GM21360 (cell line): ENCODE results near the gene MUC4.
"Not testable (repeated sequence)": the region's sequence is repeated elsewhere in the genome, so short reads cannot be mapped to it uniquely, and the experiment has no call there.

Experiments
- ATAC-seq: cut with Tn5 transposase; IDR thresholded peaks from one replicate; pipeline ENCODE4 v1.9.1; 2021; ENCODE audit warnings: mild to moderate bottlenecking, moderate library complexity; ENCODE audit not compliant: unreplicated experiment

MUC4 gene

GRCh38 chr3:195744437-195744836 lies 67.3 kb downstream of the MUC4 start:
- no peak for ATAC-seq

- ATAC-seq, result no peak
These were observed 72.1 kb downstream of the MUC4 start for GRCh38 chr3:195739561-195740111.

- no peak for ATAC-seq
These were observed 73.3 kb downstream of the MUC4 start for GRCh38 chr3:195738274-195739044.

DNA sequence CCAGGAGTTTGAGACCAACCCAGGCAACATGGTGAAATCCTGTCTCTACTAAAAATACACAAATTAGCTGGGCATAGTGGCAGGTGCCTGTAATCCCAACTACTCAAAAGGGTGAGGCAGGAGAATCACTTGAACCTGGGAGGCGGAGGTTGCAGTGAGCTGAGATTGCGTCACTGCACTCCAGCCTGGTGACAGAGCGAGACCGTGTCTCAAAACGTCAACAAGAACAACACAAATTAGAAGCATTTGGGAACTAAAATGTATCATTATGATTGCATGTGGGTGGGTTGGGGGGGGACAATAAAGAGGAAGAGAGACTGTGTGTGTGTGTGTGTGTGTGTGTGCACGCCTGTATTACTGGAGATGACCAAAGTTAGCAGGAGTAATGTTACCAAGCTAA lies 73.9 kb downstream of the MUC4 start:
- not testable (repeated sequence) for ATAC-seq

DNA sequence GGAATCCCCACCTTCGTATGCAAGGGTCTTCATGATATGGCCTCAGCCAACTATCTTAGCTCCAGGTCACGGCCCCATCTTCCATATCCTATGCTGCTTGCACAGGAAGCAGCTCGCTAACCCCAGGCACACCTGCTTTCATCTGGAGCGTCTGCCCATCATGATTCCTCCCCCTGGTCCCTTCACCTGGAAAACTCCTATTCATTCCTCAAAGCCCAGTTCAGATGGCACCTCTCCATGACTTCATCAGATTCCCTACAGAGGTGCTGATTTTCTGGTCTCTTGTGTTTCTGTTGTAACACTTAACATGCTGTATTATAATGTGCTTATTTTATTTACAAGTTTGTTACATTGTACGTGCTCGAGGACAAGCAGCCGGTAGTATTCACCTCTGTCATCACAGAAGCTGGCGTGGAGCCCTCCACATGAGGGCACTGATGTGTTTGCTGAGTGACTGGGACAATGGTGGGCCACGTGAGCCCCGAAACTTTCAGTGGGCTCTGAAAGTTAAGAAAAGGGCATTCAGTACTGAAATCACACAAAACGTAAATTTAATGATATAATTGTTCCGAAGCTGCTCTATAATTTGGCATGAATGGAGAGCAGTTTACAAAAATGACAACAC lies 74.8 kb downstream of the MUC4 start:
- no peak for ATAC-seq

GRCh38 chr3:195735036-195735695 lies 76.6 kb downstream of the MUC4 start:
- ATAC-seq, result no peak

DNA sequence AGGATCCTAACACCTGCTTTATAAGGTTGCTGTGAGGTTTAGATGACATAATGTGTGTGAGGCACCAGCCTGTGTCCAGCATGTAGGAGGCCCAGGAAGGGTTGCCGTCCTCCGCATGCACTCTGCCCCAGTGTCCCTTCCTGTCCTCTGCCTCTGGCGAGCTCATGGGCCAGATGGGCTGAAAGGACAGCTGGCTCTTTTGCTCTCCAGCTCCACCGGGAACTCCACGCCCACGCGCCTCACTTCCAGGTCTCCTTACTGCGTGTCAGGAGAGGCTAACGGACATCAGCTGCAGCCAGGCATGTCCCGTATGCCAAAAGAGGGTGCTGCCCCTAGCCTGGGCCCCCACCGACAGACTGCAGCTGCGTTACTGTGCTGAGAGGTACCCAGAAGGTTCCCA lies 78.8 kb downstream of the MUC4 start:
- ATAC-seq, result no peak

GRCh38 chr3:195731356-195731905 lies 80.3 kb downstream of the MUC4 start:
- ATAC-seq, result no peak

DNA sequence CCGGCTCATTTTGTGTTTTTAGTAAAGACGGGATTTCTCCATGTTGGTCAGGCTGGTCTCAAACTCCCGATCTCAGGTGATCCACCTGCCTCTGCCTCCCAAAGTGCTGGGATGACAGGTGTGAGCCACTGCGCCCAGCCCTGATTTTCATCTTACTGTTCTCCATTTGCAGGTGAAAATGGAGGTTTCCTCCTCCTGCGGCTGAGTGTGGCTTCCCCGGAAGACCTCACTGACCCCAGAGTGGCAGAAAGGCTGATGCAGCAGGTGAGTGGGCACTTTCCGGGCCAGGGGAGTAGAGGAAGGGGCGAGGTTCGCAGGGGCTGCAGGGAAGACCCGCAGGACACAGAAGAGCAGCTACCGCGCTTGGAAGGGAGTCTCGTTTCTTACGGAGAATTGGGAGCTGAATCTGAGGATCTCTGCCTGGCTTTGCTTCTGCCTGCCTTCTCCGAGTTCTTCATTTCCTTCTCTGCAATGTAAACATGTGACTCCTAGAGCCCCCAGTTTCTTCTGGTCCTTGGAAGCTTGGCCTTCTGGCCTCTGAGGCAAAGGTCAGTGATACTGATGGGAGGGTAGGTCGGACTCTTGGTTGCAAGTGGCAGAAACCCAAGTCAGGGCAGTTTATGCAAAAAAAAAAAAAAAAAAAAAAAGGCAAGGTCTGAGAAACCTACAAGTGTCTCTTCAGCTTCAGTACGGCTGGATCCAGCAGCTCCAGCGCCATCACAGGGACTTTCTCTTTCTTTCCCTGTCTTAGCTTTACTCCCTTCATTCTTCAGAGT lies 82.1 kb downstream of the MUC4 start:
- no peak for ATAC-seq

- ATAC-seq, result not testable (repeated sequence)
These were observed 82.9 kb downstream of the MUC4 start for GRCh38 chr3:195728789-195729188.

DNA sequence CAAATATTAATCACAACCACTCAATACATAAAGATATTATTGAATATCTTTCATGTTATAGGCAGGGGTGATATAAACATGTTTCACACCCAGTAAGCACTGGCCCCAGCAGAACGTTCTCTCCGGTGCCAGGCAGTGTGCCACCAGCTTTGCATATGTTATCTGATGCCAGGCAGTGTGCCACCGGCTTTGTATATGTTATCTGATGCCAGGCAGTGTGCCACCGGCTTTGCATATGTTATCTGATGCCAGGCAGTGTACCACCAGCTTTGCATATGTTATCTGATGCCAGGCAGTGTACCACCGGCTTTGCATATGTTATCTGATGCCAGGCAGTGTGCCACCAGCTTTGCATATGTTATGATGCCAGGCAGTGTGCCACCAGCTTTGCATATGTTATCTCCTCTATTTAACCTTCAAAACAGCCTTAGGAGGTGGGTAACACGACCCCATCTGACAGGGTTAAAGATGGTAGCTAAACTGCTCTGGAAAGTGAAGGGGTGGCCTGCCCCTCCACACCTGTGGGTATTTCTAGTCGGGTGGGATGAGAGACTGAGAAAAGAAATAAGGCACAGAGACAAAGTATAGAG lies 84.0 kb downstream of the MUC4 start:
- no peak for ATAC-seq

DNA sequence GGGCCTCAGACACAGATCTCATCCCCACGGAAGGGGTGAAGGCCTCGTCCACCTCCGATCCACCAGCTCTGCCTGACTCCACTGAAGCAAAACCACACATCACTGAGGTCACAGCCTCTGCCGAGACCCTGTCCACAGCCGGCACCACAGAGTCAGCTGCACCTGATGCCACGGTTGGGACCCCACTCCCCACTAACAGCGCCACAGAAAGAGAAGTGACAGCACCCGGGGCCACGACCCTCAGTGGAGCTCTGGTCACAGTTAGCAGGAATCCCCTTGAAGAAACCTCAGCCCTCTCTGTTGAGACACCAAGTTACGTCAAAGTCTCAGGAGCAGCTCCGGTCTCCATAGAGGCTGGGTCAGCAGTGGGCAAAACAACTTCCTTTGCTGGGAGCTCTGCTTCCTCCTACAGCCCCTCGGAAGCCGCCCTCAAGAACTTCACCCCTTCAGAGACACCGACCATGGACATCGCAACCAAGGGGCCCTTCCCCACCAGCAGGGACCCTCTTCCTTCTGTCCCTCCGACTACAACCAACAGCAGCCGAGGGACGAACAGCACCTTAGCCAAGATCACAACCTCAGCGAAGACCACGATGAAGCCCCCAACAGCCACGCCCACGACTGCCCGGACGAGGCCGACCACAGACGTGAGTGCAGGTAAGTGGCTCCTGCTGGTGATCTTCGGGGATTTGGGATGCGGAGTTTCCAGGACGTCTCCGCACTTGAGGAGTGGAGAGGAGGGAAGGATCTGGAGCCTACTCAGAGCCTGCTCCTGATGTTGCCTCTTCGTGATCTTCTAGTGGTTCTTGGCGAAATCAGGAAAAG lies 85.6 kb downstream of the MUC4 start:
- not testable (repeated sequence) for ATAC-seq

GRCh38 chr3:195724363-195724762 lies 87.4 kb downstream of the MUC4 start:
- not testable (repeated sequence) for ATAC-seq

GRCh38 chr3:195722996-195723345 lies 88.8 kb downstream of the MUC4 start:
- not testable (repeated sequence) for ATAC-seq

- ATAC-seq, result not testable (repeated sequence)
These were observed 89.4 kb downstream of the MUC4 start for GRCh38 chr3:195722139-195722995.

DNA sequence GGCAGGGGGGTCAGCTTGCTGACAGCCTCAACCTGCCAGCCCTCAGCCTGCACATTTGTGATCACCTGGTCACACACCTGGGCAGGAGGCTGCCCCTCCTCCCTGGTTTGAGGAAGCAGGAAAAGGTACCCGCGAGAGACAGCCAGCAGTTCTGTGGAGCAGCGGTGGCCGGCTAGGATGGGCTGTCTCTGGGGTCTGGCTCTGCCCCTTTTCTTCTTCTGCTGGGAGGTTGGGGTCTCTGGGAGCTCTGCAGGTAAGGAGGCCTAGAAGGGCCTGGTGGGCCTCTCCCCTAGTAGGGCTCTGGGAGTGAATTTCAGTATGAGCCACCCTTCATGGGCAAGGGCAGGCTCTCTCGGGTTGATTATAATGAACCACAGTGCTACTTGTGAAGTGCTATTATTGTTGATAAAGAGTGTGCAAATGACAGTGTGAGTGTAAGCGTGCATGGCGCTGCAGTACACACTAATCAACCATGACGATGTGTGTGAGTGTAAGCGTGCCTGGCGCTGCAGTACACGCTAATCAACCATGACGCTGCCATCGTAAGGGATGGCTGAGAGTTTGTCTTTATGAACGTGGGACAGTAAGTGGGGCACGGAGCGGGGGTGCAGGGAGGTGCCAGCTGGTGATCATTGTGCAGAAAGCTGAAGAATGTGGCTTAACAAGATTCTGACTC lies 90.8 kb downstream of the MUC4 start, which contains the start of gene MUC20:
Gene MUC20 (plus strand): TSS at position 148 of the 676 bp plus-strand sequence. CDS start 30 bp downstream, at position 178.
- ATAC-seq, result not testable (repeated sequence)

- ATAC-seq, result not testable (repeated sequence)
These were observed 92.0 kb downstream of the MUC4 start for GRCh38 chr3:195719514-195720254.
